SK-N-MC (cell line): ENCODE data around the gene PLD6.
"Not testable (repeated sequence)": the region's sequence is repeated elsewhere in the genome, so short reads cannot be mapped to it uniquely, and the experiment has no call there.

Source experiments
- DNase-seq: peaks from one replicate; pipeline ENCODE4 v3.0.0-alpha.2; 2011; ENCODE audit warnings: low read depth, low spot score
- H3K27ac ChIP-seq: fragments of 200-600 bp; sonication (generic); 2 replicates; pipeline ENCODE4 v1.5.1; 2016; ENCODE audit warnings: mixed run types
- H3K36me3 ChIP-seq: fragments of 200-600 bp; sonication (generic); 2 replicates; pipeline ENCODE4 v1.6.1; 2017; ENCODE audit warnings: antibody characterized with exemption, low read length, mixed read lengths; ENCODE audit not compliant: insufficient read depth
- H3K4me3 ChIP-seq: fragments of 200-600 bp; sonication (generic); 2 replicates; pipeline ENCODE4 v1.5.1; 2016
- H3K9ac ChIP-seq: fragments of 200-600 bp; sonication (generic); 2 replicates; pipeline ENCODE4 v1.8.0; 2017; ENCODE audit warnings: mixed run types, mixed read lengths; ENCODE audit not compliant: insufficient read length
- H3K9me3 ChIP-seq: fragments of 200-600 bp; sonication (generic); 2 replicates; pipeline ENCODE4 v1.6.1; 2017; ENCODE audit warnings: low read depth, mild to moderate bottlenecking, antibody characterized with exemption, low read length, moderate library complexity, mixed read lengths
- EZH2 ChIP-seq: fragments of 200-600 bp; sonication (generic); IDR thresholded peaks from one replicate; pipeline ENCODE4 v1.6.1; 2017; ENCODE audit warnings: antibody characterized with exemption
- FOXP2 ChIP-seq: optimal IDR thresholded peaks from 2 replicates; pipeline ENCODE3; 2011; ENCODE audit warnings: mild to moderate bottlenecking, moderate library complexity; ENCODE audit not compliant: insufficient read depth; ENCODE audit errors: extremely low read length, control extremely low read depth
- POLR2AphosphoS5 ChIP-seq: IDR thresholded peaks from 2 replicates; pipeline ENCODE4 v1.6.1; 2012; ENCODE audit warnings: mild to moderate bottlenecking, low read depth, low read length, borderline replicate concordance

The PLD6 gene

GRCh38 chr17:17206124-17206912 is at the start of gene PLD6:
PLD6 (minus strand) TSS chr17:17206333; CDS start chr17:17206286, 47 bp downstream.
- peaks cover 15% of the 10 kb centered on the region for H3K36me3 ChIP-seq
- H3K9ac ChIP-seq = peak within 1 kb of the TSS; percentile 93
- peak within 1 kb of the TSS; percentile 88 for H3K27ac ChIP-seq
- H3K9me3 ChIP-seq = no peaks in the 10 kb centered on the region
- no peak for DNase-seq
- H3K4me3 ChIP-seq = peak within 1 kb of the TSS; percentile 89
- no peak for TF ChIP-seq EZH2
- peak; percentile 45; the same call in 1 of the 2 replicates for TF ChIP-seq POLR2AphosphoS5

- not testable (repeated sequence) for DNase-seq, H3K4me3 ChIP-seq, H3K9me3 ChIP-seq, H3K9ac ChIP-seq, H3K27ac ChIP-seq
- H3K36me3 ChIP-seq = peaks cover 70% of the 10 kb centered on the region
These were observed 49.6 kb upstream of the PLD6 start for GRCh38 chr17:17255689-17256088.

- Histone ChIP-seq H3K9me3 (no peaks in the 10 kb centered on the region), H3K9ac (no peak overlapping the region), H3K36me3 (peaks cover 67% of the 10 kb centered on the region), H3K27ac (no peak overlapping the region), H3K4me3 (no peak overlapping the region)
- TF ChIP-seq FOXP2 (no peak), POLR2AphosphoS5 (no peak), EZH2 (no peak)
- no peak for DNase-seq
These were observed 47.9 kb upstream of the PLD6 start for GRCh38 chr17:17254036-17254435.

GRCh38 chr17:17253406-17253805 is 47.3 kb upstream of the PLD6 start:
- no peak for DNase-seq
- H3K27ac ChIP-seq = no peak overlapping the region
- no peak overlapping the region for H3K9ac ChIP-seq
- no peak overlapping the region for H3K4me3 ChIP-seq
- no peaks in the 10 kb centered on the region for H3K9me3 ChIP-seq
- peaks cover 67% of the 10 kb centered on the region for H3K36me3 ChIP-seq
- TF ChIP-seq POLR2AphosphoS5 (no peak), EZH2 (no peak), FOXP2 (no peak)

GRCh38 chr17:17252149-17252661 is 46.1 kb upstream of the PLD6 start:
- DNase-seq = no peak
- Histone ChIP-seq H3K9ac (no peak overlapping the region), H3K36me3 (peaks cover 70% of the 10 kb centered on the region), H3K9me3 (no peaks in the 10 kb centered on the region), H3K4me3 (no peak overlapping the region), H3K27ac (no peak overlapping the region)
- TF ChIP-seq EZH2 = no peak
- no peak for TF ChIP-seq FOXP2
- TF ChIP-seq POLR2AphosphoS5 = no peak

- peaks cover 42% of the 10 kb centered on the region for H3K36me3 ChIP-seq
- no peak overlapping the region for H3K27ac ChIP-seq
- no peak overlapping the region for H3K9ac ChIP-seq
- H3K9me3 ChIP-seq = no peaks in the 10 kb centered on the region
- no peak overlapping the region for H3K4me3 ChIP-seq
- DNase-seq = no peak
- TF ChIP-seq POLR2AphosphoS5 = no peak
- no peak for TF ChIP-seq FOXP2
These were observed 40.7 kb upstream of the PLD6 start for GRCh38 chr17:17246879-17247278.

- no peak for DNase-seq
- Histone ChIP-seq H3K9me3 (no peaks in the 10 kb centered on the region), H3K9ac (no peak overlapping the region), H3K4me3 (no peak overlapping the region), H3K36me3 (peaks cover 21% of the 10 kb centered on the region), H3K27ac (no peak overlapping the region)
- no peak for TF ChIP-seq FOXP2
- no peak for TF ChIP-seq EZH2
These were observed 37.0 kb upstream of the PLD6 start for GRCh38 chr17:17243163-17243562.

GRCh38 chr17:17242246-17242645 is 36.1 kb upstream of the PLD6 start:
- Histone ChIP-seq H3K9ac (no peak overlapping the region), H3K36me3 (peaks cover 12% of the 10 kb centered on the region), H3K9me3 (no peaks in the 10 kb centered on the region), H3K27ac (no peak overlapping the region), H3K4me3 (no peak overlapping the region)
- TF ChIP-seq EZH2 (no peak), FOXP2 (no peak), POLR2AphosphoS5 (no peak)
- DNase-seq = no peak

- TF ChIP-seq EZH2 (no peak), POLR2AphosphoS5 (no peak), FOXP2 (no peak)
These were observed 35.5 kb upstream of the PLD6 start for GRCh38 chr17:17241656-17242055.

More at GRCh38 chr17:17241656-17242055, 35.5 kb upstream of the PLD6 start:
- peaks cover 7% of the 10 kb centered on the region for H3K36me3 ChIP-seq
- no peak for DNase-seq
- no peak overlapping the region for H3K9ac ChIP-seq
- no peaks in the 10 kb centered on the region for H3K9me3 ChIP-seq
- no peak overlapping the region for H3K27ac ChIP-seq
- H3K4me3 ChIP-seq = no peak overlapping the region
